Smooth muscle cell of the brain vasculature (primary cell): ENCODE data around the gene KANK2.
"Not testable (repeated sequence)": the region's sequence is repeated elsewhere in the genome, so short reads cannot be mapped to it uniquely, and the experiment has no call there.

Experiments used
- DNase-seq: peaks from one replicate; pipeline ENCODE4 v3.0.0-alpha.2; 2012; ENCODE audit warnings: low read depth, low spot score

The KANK2 gene

DNA sequence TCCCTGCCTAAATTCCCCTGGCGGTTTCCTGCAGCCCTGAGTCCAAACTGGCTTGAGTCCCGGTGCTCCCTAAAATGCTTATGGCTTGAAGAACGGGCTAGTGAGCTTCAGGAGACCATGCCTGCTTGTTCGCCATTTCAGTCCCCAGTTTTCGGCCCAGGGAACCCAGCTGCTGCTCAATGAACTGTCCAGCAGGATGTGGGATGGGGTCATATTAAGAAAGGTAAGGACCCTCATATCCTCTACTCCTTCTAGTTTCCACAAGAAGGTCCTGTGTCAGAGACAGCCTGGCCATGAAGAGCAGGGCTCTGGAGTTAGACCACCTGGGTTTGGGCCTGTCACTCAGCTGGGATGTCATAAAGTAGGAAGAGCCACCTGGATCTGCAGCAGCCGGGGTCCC, 24.8 kb downstream of the KANK2 start:
- no peak for DNase-seq

DNA sequence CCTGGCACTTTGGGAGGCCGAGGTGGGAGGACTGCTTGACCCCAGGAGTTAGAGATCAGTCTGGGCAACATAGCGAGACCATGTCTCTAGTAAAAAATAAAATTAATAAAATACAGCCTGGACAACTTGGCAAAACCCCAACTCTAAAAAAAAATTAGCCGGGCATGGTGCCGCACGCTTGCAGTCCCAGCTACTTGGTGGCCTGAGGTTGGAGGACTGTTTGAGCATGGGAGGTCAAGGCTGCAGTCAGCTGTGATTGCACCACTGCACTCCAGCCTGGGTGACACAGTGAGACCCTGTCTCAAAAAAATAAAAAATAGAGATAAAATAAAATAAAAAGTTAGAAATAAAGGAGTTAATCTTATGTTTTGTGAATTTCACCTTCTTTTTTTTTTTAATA, 26.2 kb downstream of the KANK2 start:
- no peak for DNase-seq

- DNase-seq = no peak
Measured at GRCh38 chr19:11169896-11170678, 27.3 kb downstream of the KANK2 start.

DNA sequence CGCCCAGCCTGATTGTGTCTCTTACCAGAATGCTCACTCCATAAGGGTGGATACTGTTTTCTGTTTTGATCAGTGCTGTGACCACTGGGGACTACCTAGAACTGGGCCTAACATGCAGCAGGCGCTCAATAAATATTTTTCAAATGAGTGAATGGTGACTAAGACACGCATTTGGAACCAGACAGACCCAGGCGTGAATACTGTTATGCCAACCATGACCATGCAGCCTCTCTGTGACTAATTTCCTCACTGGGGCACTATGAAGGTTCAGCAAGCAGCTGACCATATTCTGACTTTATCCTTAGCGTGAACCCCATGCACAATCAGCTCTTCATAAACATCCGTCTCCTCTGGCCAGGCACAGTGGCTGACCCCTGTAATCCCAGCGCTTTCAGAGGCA, 28.8 kb downstream of the KANK2 start:
- DNase-seq = no peak

GRCh38 chr19:11166281-11167142, 30.8 kb downstream of the KANK2 start:
- no peak for DNase-seq

DNA sequence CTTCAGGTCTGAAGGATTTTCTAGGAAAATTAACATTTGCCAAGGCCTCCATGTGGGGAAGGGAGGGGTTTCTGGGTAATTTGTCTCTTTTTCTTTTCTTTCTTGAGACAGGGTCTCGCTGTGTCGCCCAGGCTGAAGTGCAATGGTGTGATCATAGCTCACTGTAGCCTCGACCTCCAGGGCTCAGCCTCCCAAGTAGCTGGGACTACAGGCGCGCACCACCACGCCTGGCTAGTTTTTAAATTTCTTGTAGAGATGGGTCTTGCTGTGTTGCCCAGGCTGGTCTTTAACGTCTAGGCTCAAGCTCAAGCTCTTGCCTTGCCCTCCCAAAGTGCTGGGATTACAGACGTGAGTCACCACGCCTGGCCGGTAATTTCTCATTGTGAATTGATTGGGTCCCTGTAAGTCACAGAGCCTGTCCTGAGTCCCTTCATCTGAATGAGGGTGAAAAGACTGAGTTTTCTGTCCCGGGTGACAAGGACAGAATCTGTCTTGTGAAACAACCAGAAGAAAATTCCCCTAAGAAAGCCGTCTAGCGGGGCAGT, 31.8 kb downstream of the KANK2 start:
- no peak for DNase-seq

- no peak for DNase-seq
Measured at GRCh38 chr19:11164879-11165406, 32.4 kb downstream of the KANK2 start.

- no peak for DNase-seq
Measured at GRCh38 chr19:11164296-11164695, 33.0 kb downstream of the KANK2 start.

DNA sequence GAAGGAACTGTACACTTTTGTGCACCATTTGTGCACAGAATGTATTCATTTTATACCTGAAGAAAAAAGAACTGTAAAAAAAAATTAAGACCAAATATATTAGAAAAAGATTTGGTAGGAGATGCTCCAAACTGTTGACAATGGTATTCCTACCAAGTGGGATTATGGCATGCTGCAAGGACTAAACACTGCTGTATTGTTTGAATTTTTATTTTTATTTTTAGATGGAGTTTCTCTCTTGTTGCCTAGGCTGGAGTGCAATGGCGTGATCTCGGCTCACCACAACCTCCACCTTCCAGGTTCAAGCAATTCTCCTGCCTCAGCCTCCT, 36.9 kb downstream of the KANK2 start:
- DNase-seq = not testable (repeated sequence)

DNA sequence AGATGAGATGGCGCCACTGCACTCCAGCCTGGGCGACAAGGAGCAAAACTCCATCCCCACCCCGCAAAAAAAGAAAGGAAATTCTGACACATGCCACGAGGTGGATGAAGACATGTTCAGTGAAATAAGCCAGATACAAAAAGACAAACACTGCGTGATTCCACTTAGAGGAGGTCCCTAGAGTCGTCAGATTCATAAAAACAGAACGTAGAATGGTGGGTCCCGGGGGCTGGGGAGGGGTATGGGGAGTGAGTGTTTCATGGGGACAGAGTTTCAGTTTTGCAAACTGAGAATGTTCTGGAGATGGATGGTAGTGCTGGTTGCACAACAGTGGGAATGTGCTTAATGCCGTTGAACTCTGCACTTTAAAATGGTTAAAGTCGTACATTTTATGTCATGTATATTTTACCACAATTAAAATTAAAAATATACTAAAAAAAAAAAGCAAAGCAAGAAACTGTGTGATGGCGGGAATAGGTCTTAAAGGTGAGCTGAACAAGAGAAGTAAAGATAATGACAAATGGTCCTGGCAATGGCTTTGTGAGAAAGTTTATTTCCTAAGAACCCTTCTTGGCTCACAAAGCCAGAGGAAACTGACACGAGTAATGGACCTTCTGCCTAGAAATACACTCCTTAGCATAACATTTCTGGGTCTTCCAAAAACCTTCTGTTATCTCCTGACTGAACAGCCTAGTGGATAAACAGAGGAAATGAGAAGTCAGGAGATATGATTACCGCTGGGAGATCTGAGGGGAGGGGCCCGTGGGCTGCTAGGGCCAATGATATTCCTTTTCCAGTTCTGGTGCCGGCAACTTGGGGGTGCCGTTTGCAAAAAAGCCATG, 37.5 kb downstream of the KANK2 start:
- no peak for DNase-seq

GRCh38 chr19:11155373-11156120, 41.8 kb downstream of the KANK2 start, which contains the start of gene SPC24:
Gene SPC24 (minus strand): TSS chr19:11155782. CDS start chr19:11155776, 6 bp downstream.
- DNase-seq = peak; percentile 95

- no peak for DNase-seq
Measured at GRCh38 chr19:11154683-11155047, 42.7 kb downstream of the KANK2 start.

DNA sequence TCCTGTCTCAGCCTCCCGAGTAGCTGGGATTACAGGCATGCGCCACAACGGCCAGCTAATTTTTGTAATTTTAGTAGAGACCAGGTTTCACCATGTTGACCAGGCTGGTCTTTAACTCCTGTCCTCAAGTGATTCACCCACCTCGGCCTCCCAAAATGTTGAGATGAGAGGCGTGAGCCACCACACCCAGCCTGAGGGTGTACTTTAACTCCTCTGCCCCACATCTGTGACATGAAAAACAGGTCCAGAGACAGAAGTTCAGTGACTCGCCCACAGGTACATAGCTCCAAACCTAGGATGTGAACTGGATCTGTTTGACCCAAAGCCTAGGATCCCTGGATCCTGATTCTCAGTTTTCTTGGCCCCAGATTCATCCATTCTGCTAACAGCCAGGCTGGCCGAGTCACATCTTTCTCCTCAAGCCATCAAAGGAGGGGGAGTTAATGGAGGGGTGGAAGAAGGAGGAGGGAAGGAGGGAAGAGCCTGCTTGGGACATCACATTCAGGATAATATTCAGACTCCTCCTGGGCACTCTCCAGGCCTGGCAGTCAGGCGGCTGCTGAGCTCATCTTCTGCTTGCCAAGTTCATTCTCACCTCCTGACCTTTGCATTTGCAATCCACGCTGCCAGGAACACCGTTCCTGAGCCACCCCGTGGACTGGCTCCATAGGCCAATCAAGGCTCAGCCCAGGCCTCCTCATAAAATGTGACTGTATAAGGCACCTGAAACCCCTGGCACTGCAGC, 44.9 kb downstream of the KANK2 start:
- peak; percentile 74 for DNase-seq

DNA sequence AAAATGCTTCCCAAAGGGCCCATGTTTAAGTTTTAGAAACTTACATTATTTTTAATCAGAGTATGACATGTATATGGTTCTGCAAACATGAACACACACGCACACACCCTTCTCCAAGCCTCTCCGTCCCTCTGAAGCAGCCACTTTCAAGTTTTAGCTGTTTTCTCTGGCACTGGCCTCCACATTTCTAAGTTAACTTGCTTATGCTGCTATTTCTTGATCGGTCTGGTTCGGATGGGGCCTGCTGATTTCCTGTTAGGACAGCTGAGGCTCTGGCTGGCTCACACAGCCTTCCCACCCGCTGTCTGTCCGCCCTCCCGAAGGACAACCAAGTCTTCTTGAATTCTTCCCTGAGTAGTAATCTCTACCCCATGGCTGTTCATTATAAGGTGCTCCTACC, 46.2 kb downstream of the KANK2 start:
- DNase-seq = peak; percentile 93

GRCh38 chr19:11148001-11148400, 49.3 kb downstream of the KANK2 start:
- no peak for DNase-seq

- no peak for DNase-seq
Measured at GRCh38 chr19:11145536-11145924, 51.8 kb downstream of the KANK2 start.

DNA sequence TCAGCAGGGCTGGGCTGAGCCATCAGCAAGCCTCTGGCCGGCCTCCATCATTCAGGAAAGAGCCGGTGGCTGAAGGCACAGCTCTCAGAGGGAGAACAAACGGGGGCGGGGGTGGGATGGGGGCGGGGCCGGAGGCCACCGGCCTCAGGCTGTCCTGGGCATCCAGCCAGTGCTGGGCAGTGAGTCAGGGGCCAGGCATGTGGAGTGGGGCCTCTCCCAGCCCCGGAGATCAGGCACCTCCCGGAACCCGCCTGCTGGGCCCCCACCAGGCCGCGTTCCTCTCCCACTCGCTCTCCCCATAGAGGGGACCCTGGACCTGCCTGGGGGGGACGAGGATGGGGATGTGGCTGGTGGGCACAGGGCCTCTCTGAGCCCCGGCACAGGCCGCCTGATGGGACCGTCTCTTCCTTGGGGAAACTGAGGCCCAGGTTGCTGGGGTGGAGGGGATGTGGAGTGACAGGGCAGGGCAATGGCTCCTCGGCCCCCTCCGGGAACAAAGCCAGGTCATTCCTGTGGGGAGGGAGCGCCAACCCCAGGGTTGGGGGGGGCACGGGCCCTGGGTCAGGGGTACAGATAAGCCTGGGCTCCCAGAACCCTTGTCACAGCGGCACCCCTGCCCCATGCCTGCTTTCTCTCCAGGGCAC, 54.7 kb downstream of the KANK2 start:
- peak; percentile 90 for DNase-seq

GRCh38 chr19:11141937-11142527, 55.3 kb downstream of the KANK2 start:
- no peak for DNase-seq

GRCh38 chr19:11140896-11141295, 56.4 kb downstream of the KANK2 start:
- DNase-seq = no peak
